DND-41 (cell line): ENCODE results near the gene FPR3.

Experiments
- ATAC-seq: fragments of 200-7000 bp; cut with Tn5 transposase; 3 replicates; pipeline ENCODE4 v1.9.1; 2021; ENCODE audit warnings: low read depth; ENCODE audit not compliant: insufficient read depth
- DNase-seq: peaks from one replicate; pipeline ENCODE4 v3.0.0-alpha.2; 2020
- H2AFZ ChIP-seq: 2 replicates; pipeline ENCODE4 v1.6.0; 2012; ENCODE audit warnings: low read depth, low read length
- H3K27ac ChIP-seq: 2 replicates; pipeline ENCODE4 v1.5.1; 2012; ENCODE audit warnings: low read length, inconsistent platforms
- H3K27me3 ChIP-seq: fragments of 200-600 bp; sonication (generic); 2 replicates; pipeline ENCODE4 v1.6.0; 2012; ENCODE audit warnings: low read length, mild to moderate bottlenecking, inconsistent platforms; ENCODE audit not compliant: insufficient read depth, poor library complexity
- H3K36me3 ChIP-seq: 2 replicates; pipeline ENCODE4 v1.5.1; 2012; ENCODE audit warnings: low read length, inconsistent platforms; ENCODE audit not compliant: insufficient read depth
- H3K4me1 ChIP-seq: 2 replicates; pipeline ENCODE4 v1.5.1; 2012; ENCODE audit warnings: mild to moderate bottlenecking, low read length; ENCODE audit not compliant: insufficient read depth
- H3K4me2 ChIP-seq: 2 replicates; pipeline ENCODE4 v1.6.0; 2012; ENCODE audit warnings: mild to moderate bottlenecking, moderate library complexity, low read length, inconsistent platforms; ENCODE audit not compliant: insufficient read depth
- H3K4me3 ChIP-seq, 2 experiments: fragments of 200-600 bp in 1 of 2; shearing (Covaris generic) in 1 of 2; 2 replicates each; pipeline ENCODE4 v1.5.1; 2012 to 2016; ENCODE audit warnings: inconsistent platforms in 2 of 2, low read length in 2 of 2, mild to moderate bottlenecking in 2 of 2, low read depth in 1 of 2, moderate library complexity in 1 of 2
- H3K79me2 ChIP-seq: 2 replicates; pipeline ENCODE4 v1.6.0; 2012; ENCODE audit warnings: low read length, inconsistent platforms; ENCODE audit not compliant: insufficient read depth
- H3K9ac ChIP-seq: 2 replicates; pipeline ENCODE4 v1.6.0; 2012; ENCODE audit warnings: low read depth, mild to moderate bottlenecking, inconsistent platforms, low read length, moderate library complexity
- H3K9me3 ChIP-seq: 2 replicates; pipeline ENCODE4 v1.5.1; 2012; ENCODE audit warnings: low read length, moderate library complexity, mild to moderate bottlenecking, inconsistent platforms; ENCODE audit not compliant: insufficient read depth, severe bottlenecking
- H4K20me1 ChIP-seq: 2 replicates; pipeline ENCODE4 v1.6.0; 2012; ENCODE audit warnings: low read length; ENCODE audit not compliant: insufficient read depth
- CTCF ChIP-seq: IDR thresholded peaks from 2 replicates; pipeline ENCODE4 v1.5.1; 2012; ENCODE audit warnings: borderline replicate concordance, low read length, moderate library complexity, mild to moderate bottlenecking; ENCODE audit not compliant: poor library complexity, severe bottlenecking; ENCODE audit errors: extremely low read depth
- EZH2 ChIP-seq: IDR thresholded peaks from 3 replicates; pipeline ENCODE4 v1.6.1; 2012; ENCODE audit warnings: borderline replicate concordance, low read depth, mild to moderate bottlenecking, moderate library complexity, low read length, inconsistent platforms; ENCODE audit not compliant: severe bottlenecking

FPR3 gene

GRCh38 chr19:51799034-51799773 lies 4.2 kb downstream of the FPR3 start:
- no peaks in the 10 kb centered on the region for H3K27me3 ChIP-seq
- H2AFZ ChIP-seq, result no peak overlapping the region
- no peak overlapping the region for H3K9ac ChIP-seq
- 0 out of 3 replicates have a peak, but pooled peaks have one; percentile 42 for ATAC-seq
- no peaks in the 10 kb centered on the region for H3K36me3 ChIP-seq
- DNase-seq, result no peak
- peaks cover 9% of the 10 kb centered on the region for H3K4me1 ChIP-seq
- no peak overlapping the region for H3K4me3 ChIP-seq
- TF ChIP-seq CTCF (no peak), EZH2 (no peak)
- no peak overlapping the region for H3K4me2 ChIP-seq
- H3K9me3 ChIP-seq, result no peaks in the 10 kb centered on the region
- H4K20me1 ChIP-seq, result no peaks in the 10 kb centered on the region
- H3K79me2 ChIP-seq, result no peaks in the 10 kb centered on the region
- no peak overlapping the region for H3K27ac ChIP-seq

GRCh38 chr19:51799774-51800472 lies 5.0 kb downstream of the FPR3 start:
- Histone ChIP-seq H3K4me2 (no peak overlapping the region), H2AFZ (0 out of 2 replicates have a peak overlapping the region, but pooled peaks have one; percentile 13), H3K4me1 (peaks cover 14% of the 10 kb centered on the region), H3K9me3 (no peaks in the 10 kb centered on the region), H3K79me2 (no peaks in the 10 kb centered on the region), H3K27ac (no peak overlapping the region), H3K4me3 (no peak overlapping the region), H4K20me1 (no peaks in the 10 kb centered on the region), H3K36me3 (no peaks in the 10 kb centered on the region), H3K27me3 (no peaks in the 10 kb centered on the region), H3K9ac (no peak overlapping the region)
- ATAC-seq (no peak), DNase-seq (no peak)
- no peak for TF ChIP-seq CTCF

DNA sequence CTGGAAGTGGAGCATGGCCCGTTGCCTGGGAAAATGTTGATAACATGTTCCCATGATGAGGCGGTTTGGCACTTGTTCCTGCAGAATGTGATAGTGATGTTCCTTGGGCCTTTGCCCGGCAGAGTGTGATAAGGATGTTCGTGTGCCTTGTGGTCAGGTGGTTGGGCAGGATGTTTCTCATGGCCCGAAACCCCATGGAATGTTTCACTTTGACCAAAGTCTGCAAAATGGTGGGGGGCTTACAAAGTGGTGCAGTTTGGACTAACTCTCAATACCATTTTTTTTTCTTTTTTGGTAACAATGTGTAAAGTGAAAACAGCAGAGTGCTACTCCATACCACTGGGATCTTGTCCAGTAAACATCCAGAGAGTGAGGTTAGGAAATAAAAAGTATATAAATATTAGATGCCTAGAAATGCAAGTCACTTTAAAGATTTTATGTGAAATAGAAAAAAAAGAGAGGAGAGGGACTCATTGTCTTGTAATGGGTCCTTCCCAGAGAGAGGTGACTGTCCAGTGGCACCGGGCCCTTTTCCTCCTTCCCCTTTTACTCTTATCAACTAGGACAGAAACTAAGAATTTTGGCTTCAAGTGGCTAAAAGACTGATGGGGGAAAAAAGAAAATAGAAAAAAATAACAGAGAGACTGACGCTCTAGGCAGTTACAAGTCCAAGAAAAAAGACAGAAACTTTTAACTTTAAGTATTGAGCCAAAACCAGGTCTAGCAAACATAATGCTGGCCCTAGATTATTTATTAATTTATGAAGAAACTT lies 5.7 kb downstream of the FPR3 start:
- Histone ChIP-seq H3K4me2 (no peak overlapping the region), H2AFZ (no peak overlapping the region), H3K9ac (no peak overlapping the region), H3K27ac (no peak overlapping the region), H3K4me3 (no peak overlapping the region), H3K9me3 (no peaks in the 10 kb centered on the region), H3K4me1 (peaks cover 21% of the 10 kb centered on the region), H3K79me2 (no peaks in the 10 kb centered on the region), H4K20me1 (no peaks in the 10 kb centered on the region), H3K36me3 (0 out of 2 replicates have a peak, but pooled peaks cover under 1% of the 10 kb centered on the region), H3K27me3 (no peaks in the 10 kb centered on the region)
- no peak for ATAC-seq
- no peak for DNase-seq
- TF ChIP-seq CTCF (no peak), EZH2 (no peak)
